A673 (cell line): Measurements from ENCODE around the gene LEFTY1.
"Not testable (repeated sequence)": the region's sequence is repeated elsewhere in the genome, so short reads cannot be mapped to it uniquely, and the experiment has no call there.

Source experiments
- EZH2 ChIP-seq: fragments of 200-600 bp; sonication (generic); IDR thresholded peaks from 2 replicates; pipeline ENCODE4 v1.6.1; 2017; ENCODE audit warnings: borderline replicate concordance, low read depth, mild to moderate bottlenecking, mixed read lengths, antibody characterized with exemption, low read length; ENCODE audit not compliant: poor library complexity, severe bottlenecking
- TF ChIP-seq, protein P1 (sequence below): fragments of 300-800, 200-600 bp; sonication (generic); conservative IDR thresholded peaks from 2 replicates; pipeline ENCODE4 v1.5.1; 2017; ENCODE audit warnings: low read depth, mild to moderate bottlenecking, antibody characterized with exemption, low read length, moderate library complexity, mixed read lengths

DNA sequence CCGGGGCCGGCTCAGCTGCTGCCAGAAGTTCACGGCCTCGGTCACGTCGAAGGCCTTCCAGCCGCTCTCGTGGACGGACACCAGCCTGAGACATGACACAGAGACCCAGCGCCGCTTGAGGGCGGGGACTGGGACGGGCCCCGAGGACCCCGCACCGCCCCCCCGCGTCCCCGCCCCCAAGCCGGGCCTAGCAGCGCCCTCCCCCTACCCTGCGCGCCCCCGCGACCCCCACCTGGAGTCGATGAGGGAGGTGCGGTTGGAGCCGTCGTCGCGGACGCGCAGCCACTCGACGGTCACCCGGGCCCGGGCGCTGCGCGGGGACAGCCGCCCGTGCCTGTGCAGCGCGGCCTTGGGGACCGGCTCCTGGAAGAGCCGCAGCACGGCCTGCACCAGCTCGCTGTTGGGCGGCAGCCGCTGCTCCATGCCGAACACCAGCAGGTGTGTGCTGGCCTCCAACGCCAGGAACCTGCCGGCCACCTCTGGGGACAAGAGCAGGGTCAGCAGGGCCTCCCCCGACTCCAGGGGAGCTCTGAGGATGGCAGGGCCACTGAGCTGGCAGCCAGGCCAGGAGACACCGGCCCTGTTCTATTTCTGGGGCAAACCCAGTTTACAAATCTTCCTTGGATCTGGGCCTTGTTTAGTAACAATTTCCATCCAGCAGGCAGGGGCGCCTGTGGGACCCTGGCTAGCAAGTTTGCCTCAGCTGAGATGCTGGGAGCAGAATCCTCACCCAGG, 1.2 kb downstream of the LEFTY1 start:
- not testable (repeated sequence) for TF ChIP-seq EZH2
- TF ChIP-seq, protein P1, sequence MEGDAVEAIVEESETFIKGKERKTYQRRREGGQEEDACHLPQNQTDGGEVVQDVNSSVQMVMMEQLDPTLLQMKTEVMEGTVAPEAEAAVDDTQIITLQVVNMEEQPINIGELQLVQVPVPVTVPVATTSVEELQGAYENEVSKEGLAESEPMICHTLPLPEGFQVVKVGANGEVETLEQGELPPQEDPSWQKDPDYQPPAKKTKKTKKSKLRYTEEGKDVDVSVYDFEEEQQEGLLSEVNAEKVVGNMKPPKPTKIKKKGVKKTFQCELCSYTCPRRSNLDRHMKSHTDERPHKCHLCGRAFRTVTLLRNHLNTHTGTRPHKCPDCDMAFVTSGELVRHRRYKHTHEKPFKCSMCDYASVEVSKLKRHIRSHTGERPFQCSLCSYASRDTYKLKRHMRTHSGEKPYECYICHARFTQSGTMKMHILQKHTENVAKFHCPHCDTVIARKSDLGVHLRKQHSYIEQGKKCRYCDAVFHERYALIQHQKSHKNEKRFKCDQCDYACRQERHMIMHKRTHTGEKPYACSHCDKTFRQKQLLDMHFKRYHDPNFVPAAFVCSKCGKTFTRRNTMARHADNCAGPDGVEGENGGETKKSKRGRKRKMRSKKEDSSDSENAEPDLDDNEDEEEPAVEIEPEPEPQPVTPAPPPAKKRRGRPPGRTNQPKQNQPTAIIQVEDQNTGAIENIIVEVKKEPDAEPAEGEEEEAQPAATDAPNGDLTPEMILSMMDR = not testable (repeated sequence)
